Dedifferentiated amniotic fluid mesenchymal stem cell (primary cell): ENCODE measurements around the gene TRIP10.
"Not testable (repeated sequence)": the region's sequence is repeated elsewhere in the genome, so short reads cannot be mapped to it uniquely, and the experiment has no call there.

Source experiments
- DNase-seq: peaks from one replicate; pipeline ENCODE4 v3.0.0-alpha.2; 2016; ENCODE audit errors: extremely low spot score

The TRIP10 gene, protein sequence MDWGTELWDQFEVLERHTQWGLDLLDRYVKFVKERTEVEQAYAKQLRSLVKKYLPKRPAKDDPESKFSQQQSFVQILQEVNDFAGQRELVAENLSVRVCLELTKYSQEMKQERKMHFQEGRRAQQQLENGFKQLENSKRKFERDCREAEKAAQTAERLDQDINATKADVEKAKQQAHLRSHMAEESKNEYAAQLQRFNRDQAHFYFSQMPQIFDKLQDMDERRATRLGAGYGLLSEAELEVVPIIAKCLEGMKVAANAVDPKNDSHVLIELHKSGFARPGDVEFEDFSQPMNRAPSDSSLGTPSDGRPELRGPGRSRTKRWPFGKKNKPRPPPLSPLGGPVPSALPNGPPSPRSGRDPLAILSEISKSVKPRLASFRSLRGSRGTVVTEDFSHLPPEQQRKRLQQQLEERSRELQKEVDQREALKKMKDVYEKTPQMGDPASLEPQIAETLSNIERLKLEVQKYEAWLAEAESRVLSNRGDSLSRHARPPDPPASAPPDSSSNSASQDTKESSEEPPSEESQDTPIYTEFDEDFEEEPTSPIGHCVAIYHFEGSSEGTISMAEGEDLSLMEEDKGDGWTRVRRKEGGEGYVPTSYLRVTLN

DNA sequence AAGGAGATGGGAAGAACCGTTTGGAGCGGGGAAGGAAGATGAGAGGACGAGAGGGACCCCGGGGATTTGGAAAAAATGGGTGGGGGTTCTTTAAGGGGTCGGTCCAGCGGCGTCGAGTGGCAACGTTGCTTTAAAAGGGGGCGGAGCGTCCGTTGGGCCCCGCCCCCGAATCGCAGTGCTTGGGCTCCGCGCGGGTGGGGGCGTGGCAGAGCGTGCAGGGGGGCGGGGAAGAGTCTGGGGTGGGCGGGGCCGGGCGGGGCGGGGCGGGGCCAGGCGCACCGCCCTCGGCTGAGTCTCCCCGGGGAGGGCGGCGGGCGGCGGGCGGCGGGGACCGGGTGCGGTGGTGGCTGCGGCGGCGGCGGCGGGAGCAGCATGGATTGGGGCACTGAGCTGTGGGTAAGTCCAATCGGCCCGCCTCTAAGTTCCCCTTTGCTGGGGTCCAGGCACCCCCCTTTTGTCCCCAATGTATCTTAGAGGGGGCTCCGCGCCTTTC, at the start of gene TRIP10:
Gene TRIP10, plus strand, starts transcription at position 291 of the 493 bp plus-strand sequence. Its CDS starts 82 bp downstream, at position 373.
- DNase-seq, result peak; percentile 66

DNA sequence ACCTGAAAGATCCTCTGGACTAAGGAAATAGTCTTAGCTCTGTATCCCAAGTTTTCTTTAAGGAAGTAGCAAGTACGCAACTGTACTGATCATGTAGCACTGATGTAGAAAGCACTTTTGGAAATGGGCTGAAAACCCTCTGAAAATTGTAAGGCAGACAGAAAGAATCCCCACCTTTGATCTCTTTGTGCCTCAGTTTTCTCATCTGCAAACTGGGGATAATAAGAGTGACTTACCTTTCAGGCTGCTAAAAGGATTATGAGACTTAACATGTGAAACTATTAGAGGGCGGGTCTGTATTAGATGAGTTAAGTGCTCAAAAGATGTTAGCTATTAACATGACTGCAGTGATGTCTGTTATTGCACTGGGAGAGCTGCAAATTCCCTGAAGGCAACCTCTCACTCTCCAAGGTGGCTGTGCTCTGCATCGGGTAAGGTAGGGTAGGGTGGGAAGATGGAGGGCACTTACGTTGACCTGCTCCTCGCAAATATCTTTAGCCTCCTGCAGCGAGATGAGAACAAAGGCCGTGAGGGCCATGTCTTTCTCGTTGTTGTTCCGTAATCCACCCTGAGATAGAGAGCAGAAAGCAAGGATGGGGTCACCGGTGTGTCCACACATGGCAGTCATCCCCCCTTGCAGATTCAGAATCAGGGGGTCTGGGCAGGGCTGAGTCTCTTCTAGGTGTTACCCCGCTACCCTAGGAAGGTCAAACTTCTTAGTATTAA, 49.2 kb upstream of the TRIP10 start:
- DNase-seq, result no peak

DNA sequence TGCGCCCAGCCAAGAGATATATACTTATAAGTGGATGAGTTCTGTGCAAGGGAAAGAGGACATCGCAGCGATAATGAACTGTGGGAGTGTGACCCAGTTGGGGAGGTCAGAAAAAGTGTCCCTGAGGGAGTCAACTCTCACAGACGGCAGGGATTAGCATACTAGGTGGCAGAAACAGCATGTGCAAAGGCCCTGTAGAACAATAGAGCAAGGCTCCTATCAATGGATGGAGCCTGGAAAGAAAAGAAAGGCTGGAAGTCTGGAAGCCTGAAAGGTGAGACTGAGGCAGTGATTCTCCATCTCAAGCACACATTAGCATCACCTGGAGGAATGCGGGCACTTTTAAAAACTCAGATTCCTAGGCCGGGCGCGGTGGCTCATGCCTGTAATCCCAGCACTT, 48.1 kb upstream of the TRIP10 start:
- no peak for DNase-seq

DNA sequence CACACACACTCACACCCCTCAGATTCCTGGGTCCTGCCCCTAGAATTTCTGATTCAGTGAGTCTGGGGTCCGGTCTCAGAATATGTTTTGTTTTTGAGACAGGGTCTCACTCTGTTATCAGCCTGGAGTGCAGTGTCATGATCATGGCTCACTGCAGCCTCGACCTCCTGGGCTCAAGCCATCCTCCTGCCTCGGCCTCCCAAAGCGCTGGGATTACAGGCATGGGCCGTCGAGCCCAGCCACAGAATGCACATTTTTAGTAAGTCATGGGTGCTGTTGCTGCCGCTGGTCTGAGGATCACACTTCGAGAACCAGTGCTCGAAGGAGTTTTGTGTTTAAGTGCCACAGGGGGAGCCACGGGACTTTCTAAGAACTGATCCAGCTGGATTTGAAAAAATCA, 47.5 kb upstream of the TRIP10 start:
- no peak for DNase-seq

DNA sequence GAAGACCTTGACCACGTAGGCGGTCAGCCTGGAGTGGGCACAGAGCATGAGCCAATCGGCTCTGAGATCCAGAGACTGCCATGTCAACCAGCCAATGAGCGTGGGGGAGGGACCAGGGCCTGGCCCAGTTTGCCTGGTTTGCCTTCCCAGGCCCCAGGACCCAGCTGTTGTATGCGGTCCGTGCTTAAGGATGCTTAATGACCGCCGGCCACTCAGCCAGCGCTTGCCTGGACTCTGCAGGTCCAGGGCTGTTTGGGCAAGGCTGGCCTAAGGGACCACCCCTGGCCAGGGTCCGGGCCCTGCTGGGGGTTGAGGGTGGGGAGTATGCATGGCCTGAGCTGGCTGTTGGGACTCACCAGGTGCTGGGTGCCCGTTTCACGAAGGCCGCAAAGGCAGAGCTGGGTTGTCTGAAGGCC, 46.4 kb upstream of the TRIP10 start:
- no peak for DNase-seq

DNA sequence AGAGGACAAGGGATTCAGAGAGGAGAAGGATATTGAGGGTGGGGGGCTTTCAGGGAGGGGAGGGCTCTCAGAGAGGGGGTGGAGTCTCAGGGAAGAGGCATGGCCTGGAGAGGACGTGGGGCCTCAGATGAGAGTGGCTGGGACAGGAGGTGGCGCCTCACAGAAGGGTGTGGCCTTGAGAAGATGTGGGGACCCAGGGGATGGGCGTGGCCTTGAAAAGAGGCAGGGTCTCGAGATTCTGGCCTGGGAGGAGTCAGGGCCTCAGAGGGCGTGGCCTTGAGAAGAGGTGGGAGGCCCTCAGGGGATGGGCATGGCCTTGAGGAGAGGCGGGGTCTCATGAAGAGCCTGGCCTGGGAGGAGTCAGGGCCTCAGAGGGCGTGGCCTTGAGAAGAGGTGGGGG, 45.8 kb upstream of the TRIP10 start:
- DNase-seq, result no peak

DNA sequence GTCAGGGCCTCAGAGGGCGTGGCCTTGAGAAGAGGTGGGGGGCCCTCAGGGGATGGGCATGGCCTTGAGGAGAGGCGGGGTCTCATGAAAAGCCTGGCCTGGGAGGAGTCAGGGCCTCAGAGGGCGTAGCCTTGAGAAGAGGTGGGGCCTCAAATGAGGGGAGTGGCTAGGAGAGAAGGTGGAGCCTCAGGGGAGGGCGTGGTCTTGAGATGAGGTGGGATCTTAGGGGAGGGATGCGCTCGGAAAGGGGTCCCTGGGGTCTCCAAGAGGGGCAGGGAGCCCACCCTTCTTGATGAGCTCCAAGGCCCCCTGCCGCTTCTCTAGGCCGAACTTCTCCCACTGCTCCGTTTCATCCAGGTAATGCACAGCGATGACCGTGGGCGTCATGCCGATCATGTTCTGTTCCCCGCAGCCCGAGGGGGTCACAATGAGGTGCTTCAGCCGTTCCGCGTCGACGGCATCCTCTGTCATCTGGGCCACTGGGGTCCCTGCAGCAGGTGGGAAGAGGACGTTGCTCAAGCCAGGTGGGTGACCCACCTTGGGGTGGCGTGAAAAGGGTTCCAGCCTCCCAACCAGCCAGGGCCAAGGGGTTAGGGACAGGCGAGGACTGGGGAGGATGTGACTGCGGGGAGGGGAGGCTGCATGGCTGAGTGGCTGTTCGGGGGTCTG, 45.2 kb upstream of the TRIP10 start:
- DNase-seq, result no peak

DNA sequence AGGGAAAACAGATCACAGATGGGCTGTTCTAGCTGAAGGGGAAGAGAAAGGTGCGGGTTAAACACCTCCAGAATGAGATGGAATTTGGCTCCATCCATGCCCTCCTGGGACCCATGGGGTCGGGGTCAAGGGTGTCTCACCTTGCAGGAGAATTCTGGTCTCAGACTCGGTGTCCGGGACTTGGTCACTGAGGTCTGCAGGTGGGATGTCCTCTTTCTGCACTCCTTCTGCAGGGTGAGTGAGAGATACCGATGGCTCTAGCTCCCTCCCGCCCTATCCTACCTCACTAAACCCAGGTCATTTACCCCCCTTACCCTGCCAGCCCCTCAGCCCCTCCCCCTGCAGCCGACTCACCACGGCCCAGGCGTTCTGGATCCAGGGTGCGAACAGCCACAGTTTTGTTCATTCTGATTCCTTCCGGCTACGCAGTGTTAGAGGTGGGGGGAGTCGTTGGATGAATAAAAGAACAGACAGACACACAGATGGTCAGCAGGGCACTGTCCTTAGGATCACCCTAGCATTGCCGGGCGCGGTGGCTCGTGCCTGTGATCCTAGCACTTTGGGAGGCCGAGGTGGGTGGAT, 43.1 kb upstream of the TRIP10 start:
- no peak for DNase-seq

DNA sequence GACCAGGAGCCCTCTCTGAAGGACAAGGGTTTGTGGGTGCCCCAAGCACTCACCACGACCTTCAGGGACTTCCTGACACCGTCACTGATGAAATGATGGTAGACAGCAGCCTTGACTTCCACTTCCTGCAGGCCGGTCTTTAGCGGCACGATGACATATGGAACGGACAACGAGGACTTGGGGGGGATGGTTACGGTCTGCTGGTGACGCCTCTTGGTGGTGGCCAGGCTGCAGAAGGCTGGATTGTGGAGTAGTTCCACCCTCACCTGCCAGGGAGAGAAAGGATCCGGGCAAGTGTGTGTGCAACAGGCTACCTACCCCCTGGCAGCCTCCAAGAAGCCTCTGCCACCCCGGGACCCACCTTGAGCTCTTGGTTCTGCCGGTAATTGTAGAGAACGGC, 42.2 kb upstream of the TRIP10 start:
- DNase-seq, result no peak

DNA sequence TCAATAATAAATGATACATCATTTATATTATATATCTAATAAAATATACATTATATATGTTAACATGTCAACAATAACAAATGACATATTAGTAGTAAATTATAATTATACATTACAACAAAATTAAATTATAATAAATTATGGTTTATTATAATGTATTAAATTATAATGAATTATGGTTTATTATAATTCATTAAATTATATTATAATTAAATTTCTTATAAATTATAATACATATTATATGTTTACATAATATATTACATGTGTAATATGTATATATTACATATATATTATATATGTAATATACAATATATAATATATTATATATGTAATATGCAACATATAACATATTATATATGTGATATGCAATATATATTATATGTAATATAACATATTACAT, 39.5 kb upstream of the TRIP10 start:
- DNase-seq, result no peak

DNA sequence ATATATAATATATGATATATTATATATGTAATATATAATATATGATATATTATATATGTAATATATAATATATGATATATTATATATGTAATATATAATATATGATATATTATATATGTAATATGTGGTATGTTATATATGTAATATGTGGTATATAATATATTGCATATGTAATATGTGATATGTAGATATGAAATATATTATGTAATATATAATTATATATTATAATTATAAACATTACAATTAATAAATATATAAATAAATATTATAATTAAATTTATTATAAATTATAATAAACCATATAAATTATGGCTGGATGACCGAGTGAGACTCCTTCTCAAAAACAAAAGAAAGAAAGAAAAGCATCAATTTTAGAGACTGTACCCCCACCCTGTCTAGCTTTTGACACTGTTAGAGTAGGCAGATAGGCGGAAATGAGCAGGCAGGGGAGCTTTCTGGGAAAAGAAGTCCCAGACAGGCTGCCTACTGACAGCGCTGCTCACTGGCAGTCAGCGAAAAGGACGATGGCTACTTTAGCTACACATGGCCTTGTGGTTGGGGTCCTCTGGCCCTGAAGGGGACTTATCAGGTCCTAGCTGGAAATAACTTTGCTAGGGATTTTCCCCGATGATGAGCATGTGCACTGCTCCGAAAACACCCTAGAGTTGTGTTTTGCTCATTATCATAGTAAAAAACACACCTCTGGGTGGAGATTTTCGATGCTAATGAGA, 38.7 kb upstream of the TRIP10 start:
- no peak for DNase-seq

DNA sequence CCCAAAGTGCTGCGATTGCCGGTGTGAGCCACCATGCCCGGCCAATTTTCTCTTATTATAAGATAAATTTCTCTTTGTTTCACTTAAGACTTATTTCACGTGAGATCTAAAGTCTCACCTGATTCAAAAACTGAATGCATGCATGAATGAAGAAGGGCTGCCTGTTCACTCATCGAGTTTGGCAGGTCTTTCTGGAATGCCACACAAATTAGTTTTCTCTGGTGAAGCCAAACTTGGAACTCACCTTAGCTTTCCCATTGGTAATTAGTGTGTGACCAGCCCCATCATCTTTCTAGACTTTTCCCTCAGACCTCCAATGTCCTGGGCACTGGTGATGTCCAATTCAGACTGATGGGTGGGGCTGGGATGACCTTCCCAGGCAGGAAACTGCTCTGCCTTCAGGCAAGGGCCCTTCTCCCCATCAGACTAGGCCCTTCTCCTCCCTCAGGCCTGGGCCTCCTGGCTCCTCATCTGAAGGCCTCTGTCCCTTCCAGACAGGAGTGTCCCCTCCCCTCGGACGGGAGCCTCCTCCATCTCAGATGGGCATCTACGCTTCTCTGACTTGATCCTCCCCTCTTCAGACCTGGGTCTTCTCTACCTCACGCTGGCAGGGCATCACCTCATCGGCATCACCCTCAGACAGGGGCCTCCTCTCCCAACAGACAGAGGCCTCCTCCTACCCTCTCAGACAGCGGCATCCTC, 33.4 kb upstream of the TRIP10 start:
- DNase-seq, result no peak

DNA sequence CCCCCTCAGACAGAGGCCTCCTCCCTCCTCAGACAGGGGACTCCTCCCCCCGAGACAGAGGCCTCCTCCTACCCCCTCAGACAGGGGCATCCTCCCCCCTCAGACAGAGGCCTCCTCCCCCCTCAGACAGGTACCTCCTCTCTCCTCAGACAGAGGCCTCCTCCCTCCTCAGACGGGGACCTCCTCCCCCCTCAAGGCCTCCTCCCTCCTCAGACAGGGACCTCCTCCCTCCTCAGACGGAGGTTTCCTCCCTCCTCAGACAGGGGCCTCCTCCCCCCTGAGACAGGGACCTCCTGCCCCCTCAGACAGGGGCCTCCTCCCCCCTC, 32.9 kb upstream of the TRIP10 start:
- no peak for DNase-seq

DNA sequence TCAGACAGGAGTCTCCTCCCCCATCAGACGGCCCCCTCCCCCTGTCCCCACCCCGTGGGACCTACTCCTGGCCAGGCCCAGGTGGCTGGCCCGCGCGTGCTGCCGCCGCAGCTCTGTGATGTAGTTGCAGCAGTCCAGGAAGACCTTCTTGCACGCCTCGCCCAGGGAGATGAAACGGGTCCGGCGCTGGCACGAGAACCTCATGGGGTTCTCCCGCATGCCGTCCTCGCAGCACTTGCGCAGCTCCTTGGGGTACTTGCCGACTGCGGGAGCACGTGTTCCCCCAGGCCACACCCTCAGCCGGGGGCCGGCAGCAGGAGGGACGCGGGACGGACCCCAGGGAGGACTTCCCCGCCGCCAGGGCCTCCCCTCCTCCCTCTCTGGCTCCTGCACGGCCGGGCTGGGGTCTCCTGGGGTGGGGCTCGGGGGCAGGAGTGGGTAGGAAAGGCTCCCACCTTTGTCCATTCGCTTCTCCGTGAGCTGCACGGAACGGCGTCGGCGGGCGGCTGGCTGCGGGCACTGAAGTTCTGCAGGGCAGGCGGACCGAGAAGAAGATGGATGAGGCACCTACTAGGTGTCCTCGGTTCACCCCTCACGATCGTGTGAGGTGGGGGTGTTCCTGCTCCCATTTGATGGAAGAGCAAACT, 32.3 kb upstream of the TRIP10 start:
- no peak for DNase-seq

DNA sequence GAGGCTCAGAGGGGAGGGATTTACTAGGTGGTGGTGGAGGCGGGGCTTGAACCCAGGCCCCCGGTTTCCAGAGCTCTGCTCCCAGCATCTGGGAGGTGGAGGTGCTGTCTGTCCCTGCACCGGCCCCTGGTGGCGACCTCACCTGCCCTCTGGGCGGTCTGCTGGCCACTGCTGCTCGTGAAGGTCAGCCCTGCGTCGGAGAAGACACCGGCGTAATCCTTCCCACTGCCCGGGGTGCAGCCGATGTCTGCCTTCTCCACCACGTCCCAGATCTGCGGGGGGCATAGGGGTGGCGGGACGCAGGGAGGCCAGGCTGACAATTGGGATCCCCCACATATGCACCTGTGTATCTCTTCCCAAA, 31.8 kb upstream of the TRIP10 start:
- DNase-seq, result no peak

DNA sequence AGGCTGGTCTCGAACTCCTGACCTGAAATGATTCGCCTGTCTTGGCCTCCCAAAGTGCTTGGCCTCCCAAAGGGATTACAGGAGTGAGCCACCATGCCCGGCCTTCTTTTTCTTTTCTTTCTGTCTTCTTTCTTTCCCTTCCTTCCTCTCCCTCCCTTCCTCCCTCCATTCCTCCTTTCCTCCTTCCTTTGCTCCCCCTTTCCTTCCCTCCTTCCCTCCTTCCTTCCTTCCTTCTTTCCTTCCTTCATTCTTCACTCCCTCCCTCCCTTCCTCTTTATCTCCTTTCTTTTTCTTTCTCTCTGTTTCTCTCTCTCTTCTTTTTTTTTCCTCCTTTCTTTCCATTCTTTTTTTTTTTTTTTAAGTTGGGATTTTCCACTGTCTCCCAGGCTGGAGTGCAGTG, 31.1 kb upstream of the TRIP10 start:
- no peak for DNase-seq

DNA sequence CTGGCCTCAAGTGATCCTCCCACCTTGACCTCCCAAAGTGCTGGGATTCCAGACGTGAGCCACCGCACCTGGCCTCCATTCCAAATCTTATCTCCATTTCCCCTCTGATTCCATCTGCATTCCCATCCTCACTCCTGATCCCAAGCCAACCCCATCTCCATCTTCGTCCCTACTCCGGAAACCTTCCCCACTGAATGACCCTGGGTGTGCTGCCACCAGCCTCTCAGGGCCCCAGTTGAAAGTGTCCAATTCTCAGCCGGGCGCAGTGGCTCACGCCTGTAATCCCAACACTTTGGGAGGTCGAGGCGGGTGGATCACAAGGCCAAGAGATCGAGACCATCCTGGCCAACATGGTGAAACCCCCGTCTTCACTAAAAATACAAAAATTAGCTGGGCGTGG, 30.6 kb upstream of the TRIP10 start:
- not testable (repeated sequence) for DNase-seq

DNA sequence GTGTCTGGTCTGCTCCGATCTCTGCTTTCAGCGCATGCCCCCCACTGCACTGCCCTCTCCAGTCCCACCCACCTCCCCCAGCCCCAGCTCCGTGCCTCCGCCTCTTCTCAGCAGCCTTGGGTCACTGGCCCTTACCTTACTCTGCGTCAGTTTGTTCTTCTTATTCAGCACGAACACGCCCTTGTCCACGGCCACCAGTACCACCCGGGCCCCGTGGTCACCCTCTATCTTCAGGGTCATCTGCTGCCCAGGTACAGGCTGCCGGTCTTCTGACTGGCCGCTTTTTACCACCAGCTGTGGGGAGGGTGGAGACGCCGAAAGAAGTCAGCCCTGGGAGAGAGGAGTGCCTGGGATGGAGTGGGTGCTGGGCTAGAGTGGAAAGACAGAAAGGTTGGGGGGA, 29.9 kb upstream of the TRIP10 start:
- no peak for DNase-seq

DNA sequence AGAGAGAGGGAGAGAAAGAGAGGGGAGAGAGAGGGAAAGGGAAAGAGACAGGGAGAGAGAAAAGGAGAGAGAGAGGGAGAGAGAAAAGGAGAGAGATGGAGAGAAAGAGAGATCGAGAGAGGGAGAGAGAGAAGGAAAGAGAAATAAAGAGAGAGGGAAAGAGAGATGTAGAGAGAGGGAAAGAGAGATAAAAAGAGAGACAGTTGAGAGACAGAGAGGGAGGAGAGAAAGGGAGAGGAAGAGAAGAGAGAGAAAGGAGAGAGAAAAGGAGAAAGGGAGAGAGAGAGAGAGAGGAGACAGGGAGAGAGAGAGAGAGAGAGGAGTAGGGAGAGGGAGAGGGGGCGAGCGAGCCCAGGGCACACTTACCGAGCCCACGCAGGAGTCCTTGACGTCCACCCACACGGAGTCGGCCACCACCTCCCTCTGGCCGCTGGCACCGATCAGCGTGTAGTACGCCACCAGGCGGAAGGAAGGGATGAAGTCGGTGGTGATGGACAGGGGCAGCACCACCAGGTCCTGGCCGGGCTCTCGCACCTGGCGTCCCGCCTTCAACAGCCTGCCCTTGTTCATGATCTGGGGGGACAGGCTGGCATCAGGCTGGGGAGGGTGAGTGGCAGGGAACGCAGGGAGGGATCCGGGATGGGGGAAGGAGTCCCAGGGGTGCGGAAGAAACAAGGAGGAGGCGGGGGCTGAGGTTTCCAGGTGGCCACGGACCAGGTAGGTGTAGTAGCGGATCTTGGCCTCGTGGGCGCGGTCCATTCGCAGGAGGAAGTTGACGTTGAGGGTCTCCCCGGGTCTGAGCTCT, 29.0 kb upstream of the TRIP10 start:
- DNase-seq, result no peak

DNA sequence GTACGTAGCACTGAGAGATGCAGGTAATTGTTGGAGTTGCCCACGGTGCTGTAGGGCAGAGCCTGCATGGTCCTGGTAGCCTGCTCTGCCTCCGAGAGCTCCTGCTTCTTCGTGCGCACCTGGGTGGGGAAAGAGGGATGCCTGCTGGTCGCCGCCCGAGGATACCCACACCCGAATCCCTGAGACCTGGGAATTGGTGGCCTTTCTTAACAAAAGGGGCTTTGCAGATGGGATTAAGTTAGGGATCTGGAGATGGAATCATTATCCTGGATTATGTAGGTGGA, 28.5 kb upstream of the TRIP10 start:
- DNase-seq, result no peak
